Peyer's patch (tissue), 4 donors: ENCODE data around the gene C4orf50.

Source experiments
- POLR2A ChIP-seq, 2 donors: fragments of 450-650 bp; IDR thresholded peaks; one replicate each; pipeline ENCODE4 v1.5.1; 2017; ENCODE audit warnings: antibody characterized with exemption in 2 of 2, mild to moderate bottlenecking in 2 of 2, moderate library complexity in 2 of 2
- TF ChIP-seq, protein P1 (sequence below), 6 experiments: fragments of 450-650 bp in 4 of 6; fragments of 200-600 bp in 2 of 6; sonication (generic) in 1 of 6; IDR thresholded peaks; one replicate each; pipeline ENCODE4 v1.5.1; 2017 to 2019; ENCODE audit warnings: antibody characterized with exemption in 6 of 6, mild to moderate bottlenecking in 3 of 6, moderate library complexity in 1 of 6

DNA sequence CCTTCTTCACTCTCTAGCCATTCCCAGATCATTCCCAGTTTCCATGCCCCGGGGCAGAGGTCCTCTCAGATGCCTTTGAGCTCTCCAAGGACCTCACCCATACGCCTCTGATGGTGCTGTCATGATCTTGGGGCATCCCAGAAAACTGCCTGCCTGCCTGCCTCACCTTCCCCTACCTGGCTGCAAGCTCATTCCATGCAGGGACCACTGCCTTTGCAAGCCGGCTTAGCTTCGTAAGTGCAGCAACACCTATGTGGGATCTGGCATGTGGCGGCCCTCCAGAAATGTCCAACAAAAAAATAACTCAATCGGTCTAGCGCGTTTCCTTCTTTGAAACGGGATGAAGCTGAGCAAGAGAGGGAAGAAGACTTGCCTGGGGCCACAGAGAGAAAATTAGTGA is 53.0 kb downstream of the C4orf50 start:
- TF ChIP-seq, protein P1, sequence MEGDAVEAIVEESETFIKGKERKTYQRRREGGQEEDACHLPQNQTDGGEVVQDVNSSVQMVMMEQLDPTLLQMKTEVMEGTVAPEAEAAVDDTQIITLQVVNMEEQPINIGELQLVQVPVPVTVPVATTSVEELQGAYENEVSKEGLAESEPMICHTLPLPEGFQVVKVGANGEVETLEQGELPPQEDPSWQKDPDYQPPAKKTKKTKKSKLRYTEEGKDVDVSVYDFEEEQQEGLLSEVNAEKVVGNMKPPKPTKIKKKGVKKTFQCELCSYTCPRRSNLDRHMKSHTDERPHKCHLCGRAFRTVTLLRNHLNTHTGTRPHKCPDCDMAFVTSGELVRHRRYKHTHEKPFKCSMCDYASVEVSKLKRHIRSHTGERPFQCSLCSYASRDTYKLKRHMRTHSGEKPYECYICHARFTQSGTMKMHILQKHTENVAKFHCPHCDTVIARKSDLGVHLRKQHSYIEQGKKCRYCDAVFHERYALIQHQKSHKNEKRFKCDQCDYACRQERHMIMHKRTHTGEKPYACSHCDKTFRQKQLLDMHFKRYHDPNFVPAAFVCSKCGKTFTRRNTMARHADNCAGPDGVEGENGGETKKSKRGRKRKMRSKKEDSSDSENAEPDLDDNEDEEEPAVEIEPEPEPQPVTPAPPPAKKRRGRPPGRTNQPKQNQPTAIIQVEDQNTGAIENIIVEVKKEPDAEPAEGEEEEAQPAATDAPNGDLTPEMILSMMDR (IDR thresholded peaks at IDR 0.05), result no peak
- TF ChIP-seq POLR2A (IDR thresholded peaks at IDR 0.05), result no peak
